IPS-NIHi7 (cell line): ENCODE measurements around the gene DELE1.
A peak's percentile ranks its signal among the peaks of the same experiment; 100 is the strongest.

Experiments used
- DNase-seq: peaks from one replicate; pipeline ENCODE4 v3.0.0; 2012; ENCODE audit warnings: mixed read lengths; ENCODE audit errors: extremely low spot score

Gene DELE1

GRCh38 chr5:141926434-141926833 is 2.8 kb downstream of the DELE1 start:
- no peak for DNase-seq

- no peak for DNase-seq
Observed at GRCh38 chr5:141928051-141928450, 4.4 kb downstream of the DELE1 start.

GRCh38 chr5:141929398-141930058 is 5.9 kb downstream of the DELE1 start:
- no peak for DNase-seq

- DNase-seq: no peak
Observed at GRCh38 chr5:141931694-141932093, 8.0 kb downstream of the DELE1 start.

GRCh38 chr5:141933151-141933550 is 9.5 kb downstream of the DELE1 start:
- no peak for DNase-seq

GRCh38 chr5:141934099-141934844 is 10.6 kb downstream of the DELE1 start:
- DNase-seq: no peak

- DNase-seq: no peak
Observed at GRCh38 chr5:141935538-141935937, 11.9 kb downstream of the DELE1 start.

GRCh38 chr5:141940695-141941271 is 17.1 kb downstream of the DELE1 start:
- DNase-seq: no peak

GRCh38 chr5:141941307-141941706 is 17.6 kb downstream of the DELE1 start:
- no peak for DNase-seq

- DNase-seq: no peak
Observed at GRCh38 chr5:141941779-141942178, 18.1 kb downstream of the DELE1 start.

GRCh38 chr5:141942185-141942857 is 18.6 kb downstream of the DELE1 start:
- no peak for DNase-seq

GRCh38 chr5:141944076-141944475 is 20.4 kb downstream of the DELE1 start:
- no peak for DNase-seq

- DNase-seq: peak; percentile 48
Observed at GRCh38 chr5:141945511-141946051, 21.9 kb downstream of the DELE1 start.

- no peak for DNase-seq
Observed at GRCh38 chr5:141947316-141947715, 23.6 kb downstream of the DELE1 start.

- no peak for DNase-seq
Observed at GRCh38 chr5:141948812-141949211, 25.1 kb downstream of the DELE1 start.

- DNase-seq: no peak
Observed at GRCh38 chr5:141949511-141949910, 25.8 kb downstream of the DELE1 start.

GRCh38 chr5:141950207-141951005 is 26.7 kb downstream of the DELE1 start:
- no peak for DNase-seq

GRCh38 chr5:141951332-141951781 is 27.7 kb downstream of the DELE1 start:
- DNase-seq: peak; percentile 92

- DNase-seq: no peak
Observed at GRCh38 chr5:141952020-141952419, 28.3 kb downstream of the DELE1 start.

GRCh38 chr5:141954194-141954593 is 30.5 kb downstream of the DELE1 start:
- no peak for DNase-seq

GRCh38 chr5:141957367-141957996 is 33.8 kb downstream of the DELE1 start:
- no peak for DNase-seq
